Hepatocyte (in vitro differentiated cells): Measurements from ENCODE around the gene CGRRF1. TPM values are rescaled to one million over a fixed set of nuclear protein-coding genes. Genes with fewer than 3 reads are reported as not detected.

Experiments used
- DNase-seq: peaks from one replicate; pipeline ENCODE4 v3.0.0-alpha.2; 2016; ENCODE audit warnings: low spot score
- H2AFZ ChIP-seq: fragments of 200-600 bp; sonication (generic); 2 replicates; pipeline ENCODE4 v1.6.0; 2016; ENCODE audit warnings: antibody characterized with exemption, mild to moderate bottlenecking
- H3K27ac ChIP-seq: fragments of 200-600 bp; sonication (generic); 2 replicates; pipeline ENCODE4 v1.5.1; 2016; ENCODE audit warnings: mild to moderate bottlenecking
- H3K27me3 ChIP-seq: fragments of 200-600 bp; sonication (generic); 2 replicates; pipeline ENCODE4 v1.6.1; 2016
- H3K36me3 ChIP-seq: fragments of 200-600 bp; sonication (generic); replicated peaks from 2 replicates; pipeline ENCODE4 v1.5.1; 2016; ENCODE audit warnings: low read depth; ENCODE audit not compliant: insufficient read depth
- H3K4me1 ChIP-seq: fragments of 200-600 bp; sonication (generic); 2 replicates; pipeline ENCODE4 v1.5.1; 2016; ENCODE audit warnings: mild to moderate bottlenecking, moderate library complexity; ENCODE audit not compliant: insufficient read depth
- H3K4me2 ChIP-seq: fragments of 200-600 bp; sonication (generic); 2 replicates; pipeline ENCODE4 v1.6.0; 2016
- H3K4me3 ChIP-seq: fragments of 200-600 bp; sonication (generic); 2 replicates; pipeline ENCODE4 v1.5.1; 2016; ENCODE audit warnings: mild to moderate bottlenecking
- H3K79me2 ChIP-seq: fragments of 200-600 bp; sonication (generic); 2 replicates; pipeline ENCODE4 v1.6.0; 2017; ENCODE audit warnings: mild to moderate bottlenecking
- H3K9me2 ChIP-seq: fragments of 200-600 bp; sonication (generic); replicated peaks from 2 replicates; pipeline ENCODE4 v1.6.0; 2017; ENCODE audit warnings: mild to moderate bottlenecking; ENCODE audit not compliant: insufficient read depth
- H3K9me3 ChIP-seq: fragments of 200-600 bp; sonication (generic); 2 replicates; pipeline ENCODE4 v1.5.1; 2016; ENCODE audit warnings: low read depth, mild to moderate bottlenecking
- H4K20me1 ChIP-seq: fragments of 200-600 bp; sonication (generic); 2 replicates; pipeline ENCODE4 v1.6.0; 2016; ENCODE audit warnings: mild to moderate bottlenecking; ENCODE audit not compliant: insufficient read depth, poor library complexity, severe bottlenecking
- CTCF ChIP-seq: fragments of 200-600 bp; sonication (generic); IDR thresholded peaks from 2 replicates; pipeline ENCODE4 v1.5.1; 2016; ENCODE audit warnings: antibody characterized with exemption, mild to moderate bottlenecking; ENCODE audit not compliant: poor library complexity
- EZH2 ChIP-seq: fragments of 200-600 bp; sonication (generic); IDR thresholded peaks from 2 replicates; pipeline ENCODE4 v1.6.1; 2016; ENCODE audit warnings: antibody characterized with exemption, mild to moderate bottlenecking, borderline replicate concordance
- EZH2phosphoT487 ChIP-seq: fragments of 200-600 bp; sonication (generic); IDR thresholded peaks from one replicate; pipeline ENCODE4 v1.6.1; 2018; ENCODE audit warnings: antibody characterized with exemption, mild to moderate bottlenecking, low read depth, moderate library complexity; ENCODE audit not compliant: unreplicated experiment, severe bottlenecking
- WGBS: methylation state at CpG from one replicate; pipeline ENCODE4 v1.1.6; 2016; ENCODE audit warnings: low lambda C conversion rate; ENCODE audit errors: missing lambda C conversion rate; 5-methylcytosine and 5-hydroxymethylcytosine counted together
- polyA plus RNA-seq: library from polyadenylated mRNA; unstranded; fragments of >200 nt; fragmentation: Nextera tagmentation; extraction: Ambion mirVana; gene quantifications from 2 replicates; pipeline ENCODE4 v1.2.1, GENCODE V29; 2016
- total RNA-seq: library from RNA; depleted of rRNA; stranded (reverse); fragments of >200 nt; gene quantifications from 2 replicates; pipeline ENCODE4 v1.2.3, GENCODE V29; 2014

The CGRRF1 gene
- total and polyA plus RNA-seq, 2 experiments from 2014 or later, result 20.7 to 27.0 TPM

GRCh38 chr14:54564071-54564867 is 54.6 kb downstream of the CGRRF1 start:
- Histone ChIP-seq H3K9me2 (no peaks in the 10 kb centered on the region), H3K9me3 (no peaks in the 10 kb centered on the region), H3K4me1 (peaks cover 3% of the 10 kb centered on the region), H2AFZ (no peak overlapping the region), H3K4me2 (peak overlapping the region; percentile 91), H3K79me2 (peaks cover 4% of the 10 kb centered on the region), H3K27ac (peak overlapping the region; percentile 97), H3K27me3 (no peaks in the 10 kb centered on the region), H3K4me3 (peak overlapping the region; percentile 46), H3K36me3 (no peaks in the 10 kb centered on the region), H4K20me1 (peaks cover 7% of the 10 kb centered on the region)
- WGBS, result 10% methylated on average over 9 of the region's 9 CpGs
- DNase-seq, result peak; percentile 48
- TF ChIP-seq CTCF, result peak; percentile 94
- TF ChIP-seq EZH2, result no peak
- TF ChIP-seq EZH2phosphoT487, result no peak

GRCh38 chr14:54564868-54565784 is 55.4 kb downstream of the CGRRF1 start:
- Histone ChIP-seq H3K27ac (peak overlapping the region; percentile 97), H3K79me2 (peaks cover 12% of the 10 kb centered on the region), H3K4me3 (peak overlapping the region; percentile 46), H3K4me2 (peak overlapping the region; percentile 91), H3K27me3 (no peaks in the 10 kb centered on the region), H3K9me3 (no peaks in the 10 kb centered on the region), H4K20me1 (peaks cover 13% of the 10 kb centered on the region), H3K9me2 (no peaks in the 10 kb centered on the region), H3K36me3 (no peaks in the 10 kb centered on the region), H2AFZ (peak overlapping the region; percentile 63), H3K4me1 (peaks cover 12% of the 10 kb centered on the region)
- TF ChIP-seq EZH2, result no peak
- peak; percentile 18 for TF ChIP-seq CTCF
- WGBS, result 1% methylated on average over 54 of the region's 69 CpGs
- DNase-seq, result peak; percentile 91

- H4K20me1 ChIP-seq, result peaks cover 13% of the 10 kb centered on the region
- H3K27ac ChIP-seq, result peak overlapping the region; percentile 97
- H3K9me2 ChIP-seq, result no peaks in the 10 kb centered on the region
- peaks cover 20% of the 10 kb centered on the region for H3K79me2 ChIP-seq
- peak overlapping the region; percentile 63 for H2AFZ ChIP-seq
- WGBS, result 2% methylated on average over 7 of the region's 73 CpGs
- H3K36me3 ChIP-seq, result no peaks in the 10 kb centered on the region
- no peak for TF ChIP-seq EZH2phosphoT487
- no peak for TF ChIP-seq CTCF
- TF ChIP-seq EZH2, result no peak
- peak; percentile 97 for DNase-seq
- H3K4me1 ChIP-seq, result peaks cover 15% of the 10 kb centered on the region
- H3K27me3 ChIP-seq, result no peaks in the 10 kb centered on the region
- peak overlapping the region; percentile 91 for H3K4me2 ChIP-seq
- no peaks in the 10 kb centered on the region for H3K9me3 ChIP-seq
- peak overlapping the region; percentile 92 for H3K4me3 ChIP-seq
Observed at GRCh38 chr14:54565785-54566409, 56.2 kb downstream of the CGRRF1 start.
